HL-60 (cell line): ENCODE results near the gene UPK1A.

ENCODE experiments used
- DNase-seq, 2 experiments: peaks; one replicate each; pipeline ENCODE4 v3.0.0-alpha.2; 2010 to 2020; ENCODE audit warnings: low read depth in 1 of 2, low spot score in 1 of 2
- H3K27ac ChIP-seq: fragments of 250-450 bp; sonication (Bioruptor Pico); replicated peaks from 2 replicates; pipeline ENCODE4 v1.5.1; 2020; ENCODE audit warnings: mild to moderate bottlenecking, moderate library complexity
- H3K27me3 ChIP-seq: fragments of 250-450 bp; sonication (Bioruptor Pico); 2 replicates; pipeline ENCODE4 v1.5.1; 2021; ENCODE audit warnings: mild to moderate bottlenecking, moderate library complexity; ENCODE audit not compliant: insufficient read depth, poor library complexity, severe bottlenecking
- H3K4me3 ChIP-seq: replicated peaks from 2 replicates; pipeline ENCODE4 v1.5.1; 2011; ENCODE audit warnings: mild to moderate bottlenecking, control low read depth, low read length; ENCODE audit not compliant: insufficient read depth
- GABPA ChIP-seq: IDR thresholded peaks from 2 replicates; pipeline ENCODE4 v1.6.1; 2012; ENCODE audit warnings: low read depth
- POLR2AphosphoS5 ChIP-seq: IDR thresholded peaks from 2 replicates; pipeline ENCODE4 v1.6.1; 2012; ENCODE audit warnings: low read depth
- SPI1 ChIP-seq: IDR thresholded peaks from 2 replicates; pipeline ENCODE4 v1.6.1; 2012; ENCODE audit warnings: low read depth, mild to moderate bottlenecking, borderline replicate concordance
- TF ChIP-seq, protein P1 (sequence below): IDR thresholded peaks from 2 replicates; pipeline ENCODE4 v1.6.1; 2012; ENCODE audit warnings: low read depth; ENCODE audit not compliant: insufficient replicate concordance
- TF ChIP-seq, protein P2 (sequence below): IDR thresholded peaks from one replicate; pipeline ENCODE4 v1.5.1; 2011; ENCODE audit warnings: low read length, control low read depth, inconsistent platforms; ENCODE audit not compliant: insufficient read depth

The UPK1A gene

GRCh38 chr19:35639321-35639639 lies 27.0 kb upstream of the UPK1A start:
- TF ChIP-seq POLR2AphosphoS5 (no peak), GABPA (no peak), SPI1 (no peak)
- TF ChIP-seq, protein P1, sequence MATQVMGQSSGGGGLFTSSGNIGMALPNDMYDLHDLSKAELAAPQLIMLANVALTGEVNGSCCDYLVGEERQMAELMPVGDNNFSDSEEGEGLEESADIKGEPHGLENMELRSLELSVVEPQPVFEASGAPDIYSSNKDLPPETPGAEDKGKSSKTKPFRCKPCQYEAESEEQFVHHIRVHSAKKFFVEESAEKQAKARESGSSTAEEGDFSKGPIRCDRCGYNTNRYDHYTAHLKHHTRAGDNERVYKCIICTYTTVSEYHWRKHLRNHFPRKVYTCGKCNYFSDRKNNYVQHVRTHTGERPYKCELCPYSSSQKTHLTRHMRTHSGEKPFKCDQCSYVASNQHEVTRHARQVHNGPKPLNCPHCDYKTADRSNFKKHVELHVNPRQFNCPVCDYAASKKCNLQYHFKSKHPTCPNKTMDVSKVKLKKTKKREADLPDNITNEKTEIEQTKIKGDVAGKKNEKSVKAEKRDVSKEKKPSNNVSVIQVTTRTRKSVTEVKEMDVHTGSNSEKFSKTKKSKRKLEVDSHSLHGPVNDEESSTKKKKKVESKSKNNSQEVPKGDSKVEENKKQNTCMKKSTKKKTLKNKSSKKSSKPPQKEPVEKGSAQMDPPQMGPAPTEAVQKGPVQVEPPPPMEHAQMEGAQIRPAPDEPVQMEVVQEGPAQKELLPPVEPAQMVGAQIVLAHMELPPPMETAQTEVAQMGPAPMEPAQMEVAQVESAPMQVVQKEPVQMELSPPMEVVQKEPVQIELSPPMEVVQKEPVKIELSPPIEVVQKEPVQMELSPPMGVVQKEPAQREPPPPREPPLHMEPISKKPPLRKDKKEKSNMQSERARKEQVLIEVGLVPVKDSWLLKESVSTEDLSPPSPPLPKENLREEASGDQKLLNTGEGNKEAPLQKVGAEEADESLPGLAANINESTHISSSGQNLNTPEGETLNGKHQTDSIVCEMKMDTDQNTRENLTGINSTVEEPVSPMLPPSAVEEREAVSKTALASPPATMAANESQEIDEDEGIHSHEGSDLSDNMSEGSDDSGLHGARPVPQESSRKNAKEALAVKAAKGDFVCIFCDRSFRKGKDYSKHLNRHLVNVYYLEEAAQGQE: no peak
- TF ChIP-seq, protein P2, sequence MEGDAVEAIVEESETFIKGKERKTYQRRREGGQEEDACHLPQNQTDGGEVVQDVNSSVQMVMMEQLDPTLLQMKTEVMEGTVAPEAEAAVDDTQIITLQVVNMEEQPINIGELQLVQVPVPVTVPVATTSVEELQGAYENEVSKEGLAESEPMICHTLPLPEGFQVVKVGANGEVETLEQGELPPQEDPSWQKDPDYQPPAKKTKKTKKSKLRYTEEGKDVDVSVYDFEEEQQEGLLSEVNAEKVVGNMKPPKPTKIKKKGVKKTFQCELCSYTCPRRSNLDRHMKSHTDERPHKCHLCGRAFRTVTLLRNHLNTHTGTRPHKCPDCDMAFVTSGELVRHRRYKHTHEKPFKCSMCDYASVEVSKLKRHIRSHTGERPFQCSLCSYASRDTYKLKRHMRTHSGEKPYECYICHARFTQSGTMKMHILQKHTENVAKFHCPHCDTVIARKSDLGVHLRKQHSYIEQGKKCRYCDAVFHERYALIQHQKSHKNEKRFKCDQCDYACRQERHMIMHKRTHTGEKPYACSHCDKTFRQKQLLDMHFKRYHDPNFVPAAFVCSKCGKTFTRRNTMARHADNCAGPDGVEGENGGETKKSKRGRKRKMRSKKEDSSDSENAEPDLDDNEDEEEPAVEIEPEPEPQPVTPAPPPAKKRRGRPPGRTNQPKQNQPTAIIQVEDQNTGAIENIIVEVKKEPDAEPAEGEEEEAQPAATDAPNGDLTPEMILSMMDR: no peak
- H3K27me3 ChIP-seq: no peaks in the 10 kb centered on the region
- no peak overlapping the region for H3K4me3 ChIP-seq
- no peak overlapping the region for H3K27ac ChIP-seq
- DNase-seq: no peak

DNA sequence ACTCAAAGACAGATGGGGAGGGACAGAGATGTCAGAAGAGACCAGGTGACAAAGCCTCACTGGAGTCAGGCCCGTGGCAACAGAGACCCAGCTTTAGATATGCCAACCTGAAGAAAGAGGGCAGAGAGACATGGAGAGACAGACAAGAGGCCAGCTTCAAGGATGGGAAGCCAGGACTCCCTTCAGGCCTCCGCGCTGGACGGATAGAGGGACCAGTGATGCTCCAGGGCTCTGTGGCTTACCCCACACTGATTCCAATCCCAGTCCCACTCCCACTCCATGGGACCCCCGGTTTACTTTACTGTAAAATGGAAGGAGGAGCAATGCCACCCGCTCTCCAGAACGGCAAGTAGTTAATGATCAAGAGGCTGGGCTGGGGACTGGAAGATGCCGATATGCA lies 26.5 kb upstream of the UPK1A start:
- no peak for DNase-seq
- TF ChIP-seq, protein P1: no peak
- no peak for TF ChIP-seq SPI1
- TF ChIP-seq GABPA: no peak
- TF ChIP-seq, protein P2: no peak
- no peak for TF ChIP-seq POLR2AphosphoS5
- Histone ChIP-seq H3K4me3 (no peak overlapping the region), H3K27ac (no peak overlapping the region), H3K27me3 (no peaks in the 10 kb centered on the region)

DNA sequence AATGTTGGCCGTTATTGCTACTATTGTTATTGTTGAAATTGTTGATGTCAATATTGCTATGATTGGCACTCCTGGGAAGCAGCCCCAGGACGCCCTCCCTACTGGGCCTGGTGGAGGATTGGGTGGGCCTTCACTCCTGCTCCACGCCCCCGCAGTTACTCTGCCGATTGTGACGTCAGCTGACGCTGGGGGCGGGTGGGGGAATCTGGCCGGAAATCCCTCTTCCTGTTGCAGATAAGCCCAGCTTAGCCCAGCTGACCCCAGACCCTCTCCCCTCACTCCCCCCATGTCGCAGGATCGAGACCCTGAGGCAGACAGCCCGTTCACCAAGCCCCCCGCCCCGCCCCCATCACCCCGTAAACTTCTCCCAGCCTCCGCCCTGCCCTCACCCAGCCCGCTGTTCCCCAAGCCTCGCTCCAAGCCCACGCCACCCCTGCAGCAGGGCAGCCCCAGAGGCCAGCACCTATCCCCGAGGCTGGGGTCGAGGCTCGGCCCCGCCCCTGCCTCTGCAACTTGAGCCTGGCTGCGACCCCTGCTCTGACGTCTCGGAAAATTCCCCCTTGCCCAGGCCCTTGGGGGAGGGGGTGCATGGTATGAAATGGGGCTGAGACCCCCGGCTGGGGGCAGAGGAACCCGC lies 24.7 kb upstream of the UPK1A start, which contains the start of gene ETV2:
TSS of gene ETV2 (plus strand) at position 231 of the 637 bp plus-strand sequence. CDS start 716 bp downstream, outside the sequence.
- Histone ChIP-seq H3K27me3 (no peaks in the 10 kb centered on the region), H3K27ac (no peak within 1 kb of the TSS), H3K4me3 (no peak within 1 kb of the TSS)
- TF ChIP-seq SPI1 (no peak), POLR2AphosphoS5 (no peak), GABPA (no peak)
- TF ChIP-seq, protein P1: no peak
- TF ChIP-seq, protein P2: no peak
- DNase-seq: no peak
